ENCODE data around the gene ELP1.

DNA sequence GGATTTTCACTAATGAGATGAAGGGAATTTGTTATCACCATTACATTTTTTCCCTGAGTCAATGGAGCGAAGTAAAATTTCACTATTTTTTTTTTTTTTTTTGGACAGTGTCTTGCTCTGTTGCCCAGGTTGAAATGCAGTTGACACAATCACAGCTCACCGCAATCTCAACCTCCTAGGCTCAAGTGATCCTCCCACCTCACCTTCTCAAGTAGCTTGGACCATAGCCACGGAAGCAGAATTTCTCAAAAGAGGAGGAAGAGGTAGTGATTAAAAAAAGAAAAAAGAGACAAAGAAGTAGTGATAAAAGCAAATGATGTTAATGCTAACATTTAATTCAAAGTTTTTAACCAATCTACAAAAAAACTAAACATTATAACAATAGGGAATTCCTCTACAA is 29.8 kb downstream of the ELP1 start:
- TF ChIP-seq, protein P1, sequence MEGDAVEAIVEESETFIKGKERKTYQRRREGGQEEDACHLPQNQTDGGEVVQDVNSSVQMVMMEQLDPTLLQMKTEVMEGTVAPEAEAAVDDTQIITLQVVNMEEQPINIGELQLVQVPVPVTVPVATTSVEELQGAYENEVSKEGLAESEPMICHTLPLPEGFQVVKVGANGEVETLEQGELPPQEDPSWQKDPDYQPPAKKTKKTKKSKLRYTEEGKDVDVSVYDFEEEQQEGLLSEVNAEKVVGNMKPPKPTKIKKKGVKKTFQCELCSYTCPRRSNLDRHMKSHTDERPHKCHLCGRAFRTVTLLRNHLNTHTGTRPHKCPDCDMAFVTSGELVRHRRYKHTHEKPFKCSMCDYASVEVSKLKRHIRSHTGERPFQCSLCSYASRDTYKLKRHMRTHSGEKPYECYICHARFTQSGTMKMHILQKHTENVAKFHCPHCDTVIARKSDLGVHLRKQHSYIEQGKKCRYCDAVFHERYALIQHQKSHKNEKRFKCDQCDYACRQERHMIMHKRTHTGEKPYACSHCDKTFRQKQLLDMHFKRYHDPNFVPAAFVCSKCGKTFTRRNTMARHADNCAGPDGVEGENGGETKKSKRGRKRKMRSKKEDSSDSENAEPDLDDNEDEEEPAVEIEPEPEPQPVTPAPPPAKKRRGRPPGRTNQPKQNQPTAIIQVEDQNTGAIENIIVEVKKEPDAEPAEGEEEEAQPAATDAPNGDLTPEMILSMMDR (IDR thresholded peaks at IDR 0.05), result no peak
- TF ChIP-seq POLR2A (IDR thresholded peaks at IDR 0.05), result no peak
